Right ventricle myocardium superior (tissue), 1 donor: ENCODE data around the gene FAM50A. TPM values are rescaled to one million over a fixed set of nuclear protein-coding genes. Genes with fewer than 3 reads are reported as not detected.
"Not testable (repeated sequence)": the region's sequence is repeated elsewhere in the genome, so short reads cannot be mapped to it uniquely, and the experiment has no call there.

Source experiments
- ATAC-seq: fragments of 200-7000 bp; cut with Tn5 transposase; one replicate; pipeline ENCODE4 v1.9.1; 2020; ENCODE audit warnings: mild to moderate bottlenecking; ENCODE audit not compliant: poor library complexity
- DNase-seq: peaks from one replicate; pipeline ENCODE4 v3.0.0-alpha.2; 2020
- intact Hi-C: fragments of 100-400 bp; cut with DNase I; formaldehyde crosslinking; loops from one replicate; pipeline ENCODE4 v1.11.2; 2022
- microRNA-seq: library from miRNA; unstranded; fragments of <30 nt; microRNA quantifications from one replicate; pipeline ENCODE4 v1.2.0, GENCODE V29; 2020
- total RNA-seq: library from RNA; stranded (reverse); fragmentation: NEBNext Ultra II Directional; extraction: Animal tissue kit (Norgen Biotek cat#: 25700); gene quantifications from one replicate; pipeline ENCODE4 v1.2.1, GENCODE V29; 2021
- donor health status: DM: no; HTN: yes; CAD: no; lungs with severe emphysema.

Gene FAM50A
- total RNA-seq, 1 donor from 2014 or later = 45.6 TPM

DNA sequence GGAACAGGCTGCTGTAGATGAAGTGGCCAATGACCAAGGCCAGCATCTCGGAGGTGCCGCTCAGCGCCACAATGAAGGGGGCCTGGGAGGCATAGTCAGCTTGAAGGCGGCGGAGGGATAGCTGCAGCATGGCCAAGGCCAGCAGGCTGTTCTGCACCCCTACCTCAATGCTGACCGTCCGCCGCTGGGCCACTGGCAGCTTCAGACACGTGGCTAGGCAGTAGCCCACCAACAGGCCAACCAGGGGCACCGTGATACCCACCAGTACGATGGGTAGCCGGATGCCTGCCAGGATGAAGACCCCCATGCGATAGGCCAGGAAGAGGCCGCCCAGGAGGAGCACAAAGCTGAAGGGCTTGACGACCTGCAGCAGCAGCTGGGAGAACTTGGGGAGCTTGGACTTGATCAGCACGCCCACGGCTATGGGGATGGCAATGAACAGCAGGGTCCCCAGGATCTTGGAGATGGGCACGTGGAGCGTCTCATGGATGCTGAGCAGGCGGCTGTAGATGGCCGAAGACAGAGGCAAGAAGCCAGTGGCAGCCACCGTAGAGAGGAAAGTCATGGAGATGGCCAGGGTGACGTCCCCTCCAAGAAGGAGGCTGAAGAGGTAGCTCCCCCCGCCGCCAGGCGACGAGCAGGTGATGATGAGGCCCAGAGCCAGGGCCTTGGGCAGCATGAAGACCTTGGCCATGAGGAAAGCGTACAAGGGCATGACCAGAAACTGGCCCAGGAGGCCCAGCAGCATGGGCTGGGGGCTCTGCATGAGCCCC is 43.8 kb downstream of the FAM50A start:
- no peak for DNase-seq

DNA sequence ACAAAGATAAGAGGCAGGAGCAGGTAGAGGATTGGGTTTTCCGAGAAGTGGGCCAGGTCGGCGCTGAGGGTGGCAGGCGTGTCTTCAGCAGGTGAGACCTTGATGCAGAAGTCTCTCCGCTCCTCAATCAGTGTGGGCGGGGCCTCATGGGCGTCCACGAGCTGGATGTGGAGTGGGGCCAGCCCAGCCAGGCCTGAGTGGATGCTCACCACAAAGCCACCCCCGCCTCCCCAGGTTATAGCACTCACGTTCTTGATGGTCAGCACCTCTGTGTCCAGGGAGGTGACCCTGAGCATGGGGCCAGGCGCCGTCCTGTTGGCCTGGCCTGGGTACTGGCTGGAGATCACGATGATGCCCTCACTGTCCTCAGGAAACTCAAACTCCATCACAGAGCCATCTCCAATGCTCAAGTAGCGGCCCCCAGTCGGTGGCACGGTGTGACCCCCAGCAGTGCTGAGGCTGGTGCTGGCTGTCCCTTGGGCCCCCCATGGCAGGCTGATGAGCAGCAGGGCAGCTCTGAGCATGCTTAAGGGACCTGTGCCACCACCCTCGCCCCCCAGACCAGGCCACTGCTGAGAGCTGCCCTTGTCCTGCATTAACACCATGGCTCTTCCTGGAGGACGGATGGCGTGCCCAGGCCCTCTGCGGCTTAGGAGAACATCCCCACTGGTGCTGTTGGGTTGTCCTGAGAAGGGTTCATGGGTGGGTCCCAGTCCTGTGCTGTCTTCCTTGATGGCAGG is 44.6 kb downstream of the FAM50A start:
- no peak for DNase-seq
- intact Hi-C loops = no loop called here
- no peak for ATAC-seq

More for the DNA sequence above, 43.8 kb downstream of the FAM50A start:
- intact Hi-C loops = no loop called here
- no peak for ATAC-seq

DNA sequence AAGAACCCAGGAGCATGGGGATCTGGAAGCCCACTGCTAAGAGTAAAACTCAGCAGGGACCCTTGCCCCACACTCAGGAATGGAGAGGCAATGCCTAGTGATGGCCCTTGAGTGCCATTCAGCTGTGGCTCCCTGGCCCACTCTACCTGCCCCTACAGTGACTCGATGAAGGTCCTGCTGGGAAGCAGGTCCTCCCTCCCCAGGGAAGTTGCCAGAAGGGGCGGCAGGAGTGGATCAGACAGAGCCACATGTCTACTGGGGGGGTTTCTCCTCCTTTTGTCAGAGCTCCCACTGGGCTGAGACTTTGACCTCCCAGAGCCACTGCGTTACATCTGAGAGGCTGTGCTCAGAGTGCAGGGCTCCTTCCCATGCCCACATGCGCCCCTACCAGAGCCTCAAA is 45.2 kb downstream of the FAM50A start:
- intact Hi-C loops = no loop called here
- ATAC-seq = no peak

DNA sequence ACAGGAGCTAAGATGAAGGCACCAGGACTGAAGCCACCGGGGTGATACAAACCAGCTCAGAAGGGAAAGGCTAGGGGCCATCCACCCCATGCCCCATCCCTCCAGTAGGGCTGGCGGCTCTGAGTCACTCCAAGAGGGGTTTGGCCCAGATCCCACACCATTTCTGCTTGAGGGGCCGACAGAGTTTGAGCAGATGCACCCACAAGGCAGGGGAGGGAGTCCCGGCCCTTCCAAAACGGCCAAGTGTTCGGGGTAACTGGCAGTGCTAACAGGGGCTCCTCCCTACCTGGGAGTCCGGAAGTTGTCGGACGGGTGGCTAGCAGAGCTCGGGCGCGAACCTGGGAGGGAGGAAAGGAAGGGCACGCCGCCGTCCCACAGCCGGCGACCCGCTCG is 46.1 kb downstream of the FAM50A start:
- intact Hi-C loops = no loop called here
- DNase-seq = no peak
- ATAC-seq = peak; percentile 2

More for the DNA sequence above, 45.2 kb downstream of the FAM50A start:
- no peak for DNase-seq

DNA sequence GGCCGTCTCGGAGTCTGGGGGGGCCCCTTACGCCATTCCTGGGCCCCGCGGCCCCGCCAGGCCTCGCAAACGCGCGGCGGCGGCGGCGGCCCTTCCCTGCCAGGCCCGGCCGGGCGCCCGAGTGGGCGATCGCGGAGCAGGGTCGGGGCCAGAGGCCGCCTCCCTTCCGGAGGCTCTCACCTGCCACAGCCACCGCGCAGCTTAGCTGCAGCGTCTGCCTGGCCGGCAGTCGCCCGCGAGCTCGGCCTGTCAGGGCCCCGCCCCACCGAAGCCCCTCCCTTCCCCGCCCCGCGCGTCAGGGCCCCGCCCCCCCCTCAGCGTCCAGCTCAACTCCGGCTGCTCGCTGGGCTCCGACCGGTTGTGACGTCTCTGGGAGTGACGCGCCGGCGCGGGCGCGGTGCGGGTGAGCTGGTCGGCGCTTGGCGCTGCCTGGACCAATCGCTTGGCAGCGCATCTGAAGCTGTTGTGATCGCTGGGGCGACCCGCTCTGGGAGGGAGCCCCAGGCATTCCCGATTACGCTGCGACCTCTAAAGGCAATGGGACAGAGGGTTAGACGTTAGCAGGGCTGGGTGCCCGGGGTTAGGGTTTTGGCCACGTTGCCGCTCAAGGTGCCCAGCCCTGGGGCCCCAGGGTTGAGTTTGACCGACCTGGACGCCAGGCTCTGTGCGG is 46.6 kb downstream of the FAM50A start, which contains the start of gene SLC10A3:
Gene SLC10A3 (minus strand): TSS at position 216 of the 670 bp plus-strand sequence. CDS start 1,689 bp downstream, outside the sequence.
- intact Hi-C loops = no loop called here

DNA sequence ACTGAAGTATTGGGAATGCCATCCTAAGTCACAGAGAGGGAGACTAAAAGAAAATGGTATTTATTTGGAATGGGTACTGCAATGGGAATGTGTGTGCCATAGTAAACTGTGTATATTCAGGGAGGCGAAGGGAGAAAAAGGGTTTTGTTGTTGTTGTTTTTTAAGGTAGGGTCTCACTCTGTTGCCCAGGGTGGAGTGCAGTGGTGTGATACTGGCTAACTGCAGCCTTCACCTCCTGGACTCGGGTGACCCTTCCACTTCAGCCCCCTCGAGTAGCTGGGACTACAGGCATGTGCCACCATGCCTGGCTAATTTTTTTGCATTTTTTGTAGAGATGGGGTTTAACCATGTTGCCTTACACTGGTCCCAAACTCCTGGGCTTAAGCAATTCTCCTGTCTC is 50.8 kb downstream of the FAM50A start:
- DNase-seq (no peak), ATAC-seq (no peak)
- intact Hi-C loops = no loop called here

More for the DNA sequence above, 46.6 kb downstream of the FAM50A start, which contains the start of gene SLC10A3:
- ATAC-seq (peak; percentile 90), DNase-seq (peak; percentile 95)

DNA sequence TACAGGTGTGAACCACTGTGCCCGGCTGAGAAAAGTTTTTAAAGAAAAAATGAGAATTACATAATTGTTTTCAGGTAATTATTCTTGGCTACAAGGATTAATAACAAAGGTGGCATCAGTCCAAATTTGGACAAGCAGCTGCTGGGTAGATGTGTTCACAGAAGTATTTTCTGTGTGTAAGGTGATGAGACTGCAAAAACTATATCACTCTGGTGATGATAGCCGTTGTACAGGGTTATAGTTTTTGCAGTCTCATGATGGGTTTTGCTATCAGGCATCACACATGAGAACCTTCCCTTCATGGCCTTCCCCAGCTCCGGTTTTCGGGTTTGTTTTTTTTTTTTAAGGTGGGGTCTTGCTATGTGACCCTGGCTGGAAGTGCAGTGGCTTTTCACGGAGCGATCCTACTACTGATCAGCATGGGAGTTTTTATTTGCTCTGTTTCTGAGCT is 51.6 kb downstream of the FAM50A start:
- ATAC-seq (no peak), DNase-seq (no peak)
- intact Hi-C loops = no loop called here

DNA sequence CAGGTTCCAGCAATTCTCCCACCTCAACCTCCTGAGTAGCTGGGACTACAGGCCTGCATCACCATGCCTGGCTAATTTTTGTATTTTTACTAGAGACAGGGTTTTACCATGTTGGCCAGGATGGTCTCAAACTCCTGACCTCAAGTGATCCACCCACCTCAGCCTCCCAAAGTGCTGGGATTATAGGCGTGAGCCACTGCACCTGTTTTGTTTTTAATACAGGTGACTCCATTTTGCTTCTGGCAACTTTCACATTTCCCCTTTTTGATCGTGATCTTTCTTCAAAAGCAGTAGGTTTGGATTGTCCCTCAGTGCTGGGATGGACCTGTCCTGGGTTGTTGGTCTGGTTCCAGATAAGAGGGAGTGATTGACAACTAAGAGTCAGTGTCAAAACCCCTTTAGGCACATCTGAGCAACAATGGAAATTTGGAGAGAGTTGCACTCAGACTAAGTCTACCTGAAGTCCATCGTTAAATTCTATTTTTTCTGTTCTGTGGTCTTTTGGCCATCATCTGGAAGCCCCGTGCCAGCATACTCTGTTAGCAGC is 52.7 kb downstream of the FAM50A start:
- DNase-seq, ATAC-seq, intact Hi-C loops: not testable (repeated sequence)

Small RNA genes lying within 50 kb of the gene (microRNA-seq; reads per million reads assigned to microRNA genes)
- gene MIR6858 = not detected

Other genes with a start within 250 kb of the FAM50A start
- gene OPN1MW2, start 224.4 kb upstream of the FAM50A start, total RNA-seq = not detected
- not detected for gene OPN1MW3, start 186.6 kb upstream of the FAM50A start, total RNA-seq
- not detected for gene TEX28, start 149.0 kb upstream of the FAM50A start, total RNA-seq
- 14.0 TPM for gene TKTL1, start 148.3 kb upstream of the FAM50A start, total RNA-seq
- 216 TPM for gene FLNA, start 69.5 kb upstream of the FAM50A start, total RNA-seq
- 49.2 TPM for gene EMD, start 64.8 kb upstream of the FAM50A start, total RNA-seq
- gene RPL10, start 45.8 kb upstream of the FAM50A start, total RNA-seq = 2,020 TPM
- gene DNASE1L1, start 34.9 kb upstream of the FAM50A start, total RNA-seq = 57.7 TPM
- 36.1 TPM for gene TAFAZZIN, start 32.6 kb upstream of the FAM50A start, total RNA-seq
- 74.8 TPM for gene ATP6AP1, start 15.5 kb upstream of the FAM50A start, total RNA-seq
- 70.3 TPM for gene GDI1, start 7.0 kb upstream of the FAM50A start, total RNA-seq
- gene PLXNA3, start 14.1 kb downstream of the FAM50A start, total RNA-seq = 15.0 TPM
- 18.0 TPM for gene LAGE3, start 35.1 kb downstream of the FAM50A start, total RNA-seq
- 54.7 TPM for gene UBL4A, start 42.5 kb downstream of the FAM50A start, total RNA-seq
- 11.1 TPM for gene SLC10A3, start 46.5 kb downstream of the FAM50A start, total RNA-seq
- gene FAM3A, start 72.1 kb downstream of the FAM50A start, total RNA-seq = 51.3 TPM
- 9.3 TPM for gene G6PD, start 102.7 kb downstream of the FAM50A start, total RNA-seq
- 15.6 TPM for gene IKBKG, start 103.5 kb downstream of the FAM50A start, total RNA-seq
- not detected for gene CTAG1A, start 141.0 kb downstream of the FAM50A start, total RNA-seq
- gene CTAG1B, start 175.1 kb downstream of the FAM50A start, total RNA-seq = not detected
- not detected for gene CTAG2, start 209.4 kb downstream of the FAM50A start, total RNA-seq